DOHH2 (cell line): ENCODE results near the gene KDM4C.

Experiments
- H3F3A ChIP-seq: fragments of 200-600 bp; sonication (generic), shearing (Covaris generic); 2 replicates; pipeline ENCODE4 v1.6.0; 2016; ENCODE audit warnings: antibody characterized with exemption, mild to moderate bottlenecking; ENCODE audit not compliant: control insufficient read depth, insufficient read depth
- H3K27ac ChIP-seq: fragments of 200-600 bp; sonication (generic); 2 replicates; pipeline ENCODE4 v1.5.1; 2014; ENCODE audit warnings: low read depth, mild to moderate bottlenecking, low read length, moderate library complexity
- H3K27me3 ChIP-seq: fragments of 200-600 bp; sonication (generic); 2 replicates; pipeline ENCODE4 v1.6.1; 2014; ENCODE audit warnings: mild to moderate bottlenecking, low read length, mixed read lengths; ENCODE audit not compliant: control insufficient read depth
- H3K36me3 ChIP-seq: fragments of 200-600 bp; sonication (generic); 2 replicates; pipeline ENCODE4 v1.6.1; 2014; ENCODE audit warnings: mild to moderate bottlenecking, low read length, moderate library complexity, mixed read lengths; ENCODE audit not compliant: control insufficient read depth
- H3K4me1 ChIP-seq: fragments of 200-600 bp; sonication (generic); 2 replicates; pipeline ENCODE4 v1.6.1; 2014; ENCODE audit warnings: mild to moderate bottlenecking, low read length, mixed read lengths; ENCODE audit not compliant: control insufficient read depth
- H3K4me2 ChIP-seq: fragments of 200-600 bp; sonication (generic); 2 replicates; pipeline ENCODE4 v1.6.0; 2014; ENCODE audit warnings: mild to moderate bottlenecking, low read length, moderate library complexity
- H3K4me3 ChIP-seq: fragments of 200-600 bp; sonication (generic); 2 replicates; pipeline ENCODE4 v1.5.1; 2014; ENCODE audit warnings: mild to moderate bottlenecking, low read length, mixed read lengths
- H3K79me2 ChIP-seq: fragments of 200-600 bp; sonication (generic); 2 replicates; pipeline ENCODE4 v1.6.1; 2014; ENCODE audit warnings: mild to moderate bottlenecking, low read length, mixed read lengths; ENCODE audit not compliant: control insufficient read depth
- H3K9me2 ChIP-seq: fragments of 200-600 bp; sonication (generic); replicated peaks from 2 replicates; pipeline ENCODE4 v1.6.1; 2014; ENCODE audit warnings: mild to moderate bottlenecking, low read length, mixed read lengths; ENCODE audit not compliant: control insufficient read depth
- H3K9me3 ChIP-seq: fragments of 200-600 bp; sonication (generic); 2 replicates; pipeline ENCODE4 v1.6.1; 2014; ENCODE audit warnings: antibody characterized with exemption, low read length, mixed read lengths; ENCODE audit not compliant: control insufficient read depth, insufficient read depth
- H4K20me1 ChIP-seq: fragments of 200-600 bp; sonication (generic); 2 replicates; pipeline ENCODE4 v1.6.0; 2014; ENCODE audit warnings: low read depth, mild to moderate bottlenecking, antibody characterized with exemption, low read length, moderate library complexity; ENCODE audit not compliant: control insufficient read depth, insufficient read depth
- EZH2phosphoT487 ChIP-seq: fragments of 200-600 bp; sonication (generic); IDR thresholded peaks from 2 replicates; pipeline ENCODE4 v1.6.1; 2017; ENCODE audit warnings: borderline replicate concordance, mild to moderate bottlenecking, antibody characterized with exemption, low read length, moderate library complexity, mixed read lengths
- TF ChIP-seq, protein P1 (sequence below): fragments of 200-600 bp; sonication (generic); IDR thresholded peaks from one replicate; pipeline ENCODE4 v1.5.1; 2014; ENCODE audit warnings: antibody characterized with exemption, mild to moderate bottlenecking, low read depth, low read length; ENCODE audit not compliant: poor library complexity, severe bottlenecking

Gene KDM4C

DNA sequence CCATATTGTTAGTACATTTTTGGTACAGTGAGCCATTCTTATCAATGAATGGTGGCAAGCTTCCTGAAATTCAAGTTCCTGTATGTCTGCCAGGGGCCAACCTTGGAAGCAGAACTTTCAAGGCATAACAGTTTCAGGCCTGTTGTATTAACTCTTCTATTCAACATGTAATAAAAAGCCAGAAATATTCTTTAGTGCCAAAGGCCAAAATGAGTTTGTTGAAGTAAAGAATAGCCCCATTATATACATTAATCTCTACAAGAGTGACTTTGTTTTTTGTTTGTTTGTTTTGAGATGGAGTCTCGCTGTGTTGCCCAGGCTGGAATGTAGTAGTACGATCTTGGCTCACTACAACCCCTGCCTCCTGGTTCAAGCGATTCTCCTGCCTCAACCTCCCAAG is 321.3 kb downstream of the KDM4C start:
- Histone ChIP-seq H3K9me2 (no peaks in the 10 kb centered on the region), H3K4me3 (no peak overlapping the region), H3K79me2 (no peaks in the 10 kb centered on the region), H3K36me3 (peaks cover 9% of the 10 kb centered on the region), H3K4me2 (no peak overlapping the region), H3K4me1 (no peaks in the 10 kb centered on the region), H3K9me3 (no peaks in the 10 kb centered on the region), H3F3A (no peaks in the 10 kb centered on the region), H4K20me1 (no peaks in the 10 kb centered on the region), H3K27ac (no peak overlapping the region), H3K27me3 (no peaks in the 10 kb centered on the region)
- no peak for TF ChIP-seq EZH2phosphoT487
- TF ChIP-seq, protein P1, sequence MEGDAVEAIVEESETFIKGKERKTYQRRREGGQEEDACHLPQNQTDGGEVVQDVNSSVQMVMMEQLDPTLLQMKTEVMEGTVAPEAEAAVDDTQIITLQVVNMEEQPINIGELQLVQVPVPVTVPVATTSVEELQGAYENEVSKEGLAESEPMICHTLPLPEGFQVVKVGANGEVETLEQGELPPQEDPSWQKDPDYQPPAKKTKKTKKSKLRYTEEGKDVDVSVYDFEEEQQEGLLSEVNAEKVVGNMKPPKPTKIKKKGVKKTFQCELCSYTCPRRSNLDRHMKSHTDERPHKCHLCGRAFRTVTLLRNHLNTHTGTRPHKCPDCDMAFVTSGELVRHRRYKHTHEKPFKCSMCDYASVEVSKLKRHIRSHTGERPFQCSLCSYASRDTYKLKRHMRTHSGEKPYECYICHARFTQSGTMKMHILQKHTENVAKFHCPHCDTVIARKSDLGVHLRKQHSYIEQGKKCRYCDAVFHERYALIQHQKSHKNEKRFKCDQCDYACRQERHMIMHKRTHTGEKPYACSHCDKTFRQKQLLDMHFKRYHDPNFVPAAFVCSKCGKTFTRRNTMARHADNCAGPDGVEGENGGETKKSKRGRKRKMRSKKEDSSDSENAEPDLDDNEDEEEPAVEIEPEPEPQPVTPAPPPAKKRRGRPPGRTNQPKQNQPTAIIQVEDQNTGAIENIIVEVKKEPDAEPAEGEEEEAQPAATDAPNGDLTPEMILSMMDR, result no peak

DNA sequence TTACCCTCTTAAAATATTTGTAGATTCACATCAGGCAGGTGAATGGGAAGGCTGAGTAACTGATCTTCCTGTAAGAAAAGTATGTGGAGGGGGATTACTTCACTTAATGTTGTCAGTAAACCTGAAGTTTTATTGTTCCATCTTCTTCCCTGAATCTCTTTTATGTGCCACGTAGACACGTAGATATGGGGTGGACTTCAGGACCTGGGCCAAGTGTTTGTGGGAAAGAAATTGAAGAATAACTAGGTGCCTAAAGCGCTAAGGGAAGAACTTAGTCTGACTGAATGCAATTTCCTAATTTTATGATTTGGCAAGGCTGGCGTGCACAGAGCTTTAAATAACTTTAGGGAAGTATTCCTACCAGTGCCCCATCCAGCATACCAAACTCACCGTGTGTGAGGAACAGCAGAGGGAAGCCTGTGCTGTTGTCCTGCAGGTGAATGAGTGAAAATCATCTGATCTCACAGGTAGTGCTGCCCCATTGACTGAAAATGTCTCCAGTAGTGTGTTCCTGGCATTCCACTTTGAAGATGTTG is 323.4 kb downstream of the KDM4C start:
- H3K79me2 ChIP-seq, result no peaks in the 10 kb centered on the region
- no peak for TF ChIP-seq EZH2phosphoT487
- TF ChIP-seq, protein P1, result no peak
- no peaks in the 10 kb centered on the region for H3K9me3 ChIP-seq
- H3K4me3 ChIP-seq, result no peak overlapping the region
- H3K36me3 ChIP-seq, result peaks cover 9% of the 10 kb centered on the region
- no peaks in the 10 kb centered on the region for H3K4me1 ChIP-seq
- H3K27ac ChIP-seq, result no peak overlapping the region
- H3F3A ChIP-seq, result no peaks in the 10 kb centered on the region
- H3K9me2 ChIP-seq, result no peaks in the 10 kb centered on the region
- H3K4me2 ChIP-seq, result no peak overlapping the region
- no peaks in the 10 kb centered on the region for H3K27me3 ChIP-seq
- H4K20me1 ChIP-seq, result no peaks in the 10 kb centered on the region

DNA sequence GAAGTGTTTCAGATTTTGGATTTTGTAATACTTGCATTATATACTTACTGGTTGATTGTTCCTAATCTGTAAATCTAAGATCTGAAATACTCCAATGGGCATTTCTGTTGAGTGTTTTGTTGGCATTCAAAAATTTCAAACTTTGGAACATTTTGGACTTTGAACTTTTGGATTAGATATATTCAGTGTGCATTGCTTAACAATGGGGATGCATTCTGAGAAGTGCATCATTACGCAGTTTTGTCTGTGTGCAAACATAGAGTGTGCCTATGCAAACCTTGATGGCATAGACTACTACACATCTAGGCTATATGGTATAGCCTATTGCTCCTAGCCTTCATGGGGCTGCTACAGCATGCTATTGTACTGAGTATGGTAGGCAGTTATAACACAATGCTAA is 325.4 kb downstream of the KDM4C start:
- TF ChIP-seq, protein P1, result no peak
- TF ChIP-seq EZH2phosphoT487, result no peak

DNA sequence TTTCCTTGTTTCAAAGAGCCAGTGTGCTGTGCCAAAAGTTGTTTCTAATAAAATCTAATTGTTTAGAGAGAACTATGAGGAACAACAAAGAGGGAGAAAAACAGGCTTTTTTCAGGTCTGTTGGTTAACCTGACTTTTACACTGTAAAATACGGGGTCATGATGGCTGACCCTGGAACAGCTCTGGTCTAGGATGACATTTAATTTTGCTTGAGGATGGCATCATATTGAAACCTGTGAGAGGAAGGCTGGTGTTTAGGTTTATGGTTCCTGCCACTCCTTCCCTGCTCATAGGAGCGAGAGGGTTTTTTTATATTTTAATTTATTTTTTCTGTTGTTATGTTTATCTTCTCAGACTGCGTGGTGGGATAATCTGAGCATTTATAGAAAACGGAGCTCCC is 327.6 kb downstream of the KDM4C start:
- H3K36me3 ChIP-seq, result no peaks in the 10 kb centered on the region
- H3K4me2 ChIP-seq, result no peak overlapping the region
- no peaks in the 10 kb centered on the region for H3K27me3 ChIP-seq
- H3K9me3 ChIP-seq, result no peaks in the 10 kb centered on the region
- H3K4me1 ChIP-seq, result no peaks in the 10 kb centered on the region
- TF ChIP-seq, protein P1, result no peak
- TF ChIP-seq EZH2phosphoT487, result no peak
- H3K4me3 ChIP-seq, result no peak overlapping the region
- no peaks in the 10 kb centered on the region for H3F3A ChIP-seq
- H4K20me1 ChIP-seq, result no peaks in the 10 kb centered on the region
- no peaks in the 10 kb centered on the region for H3K79me2 ChIP-seq
- no peaks in the 10 kb centered on the region for H3K9me2 ChIP-seq
- no peak overlapping the region for H3K27ac ChIP-seq

More for the DNA sequence above, 325.4 kb downstream of the KDM4C start:
- no peak overlapping the region for H3K27ac ChIP-seq
- no peaks in the 10 kb centered on the region for H3K4me1 ChIP-seq
- H3K9me3 ChIP-seq, result no peaks in the 10 kb centered on the region
- H3K4me2 ChIP-seq, result no peak overlapping the region
- H3K79me2 ChIP-seq, result no peaks in the 10 kb centered on the region
- H3K9me2 ChIP-seq, result no peaks in the 10 kb centered on the region
- no peak overlapping the region for H3K4me3 ChIP-seq
- no peaks in the 10 kb centered on the region for H4K20me1 ChIP-seq
- H3K27me3 ChIP-seq, result no peaks in the 10 kb centered on the region
- no peaks in the 10 kb centered on the region for H3K36me3 ChIP-seq
- no peaks in the 10 kb centered on the region for H3F3A ChIP-seq
